Measurements from ENCODE around the gene NOL4L.

DNA sequence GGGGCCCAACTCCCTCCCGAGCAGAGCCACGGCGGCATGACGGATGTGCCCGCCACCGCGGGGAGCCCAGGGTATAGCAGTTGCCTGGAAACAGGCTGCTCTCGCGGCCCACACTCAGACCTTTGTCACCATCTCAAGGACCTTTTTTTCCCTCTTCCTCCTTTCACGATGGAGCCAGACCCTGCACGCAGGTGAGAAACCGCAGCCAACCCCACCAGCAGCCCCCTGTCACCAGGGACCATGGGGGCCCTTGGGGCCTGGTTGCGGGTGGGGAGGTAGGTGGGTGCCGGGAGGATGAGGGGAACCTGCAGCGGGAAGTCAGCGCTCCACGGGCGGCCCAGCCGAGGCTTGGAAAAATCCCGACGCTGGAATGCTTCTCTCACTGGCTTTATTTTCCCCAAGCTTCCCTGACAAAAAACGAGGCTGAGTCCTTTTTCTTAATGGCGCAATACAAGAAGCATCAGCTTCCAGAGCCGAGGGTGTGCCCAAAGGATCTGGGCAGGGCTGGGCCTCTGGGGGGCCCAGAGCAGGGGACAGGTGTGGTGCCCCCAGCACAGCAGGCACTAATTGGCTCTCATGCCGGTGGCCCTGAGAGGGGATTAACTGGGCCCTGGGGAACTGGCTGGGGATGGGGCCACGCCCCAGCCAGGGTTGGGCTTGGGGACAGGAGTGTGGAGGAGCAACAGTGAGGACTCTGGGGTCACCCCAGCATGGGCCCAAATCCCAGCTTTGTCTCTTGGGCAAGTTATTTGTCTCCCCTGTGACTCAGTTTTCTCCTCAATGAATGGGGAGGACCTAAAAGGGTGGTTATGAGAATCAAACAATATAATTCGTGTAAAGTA is 23.9 kb downstream of the NOL4L start:
- no peak for TF ChIP-seq ZFP3 (CRISPR knock-in tag; IDR thresholded peaks at IDR 0.05)
- TF ChIP-seq SNAI2 (CRISPR knock-in tag; IDR thresholded peaks at IDR 0.05): no peak
- no peak for TF ChIP-seq CSDC2 (CRISPR knock-in tag; IDR thresholded peaks at IDR 0.05)
- no peak for TF ChIP-seq OSR1 (CRISPR knock-in tag; IDR thresholded peaks at IDR 0.05)

Data from SK-N-SH treated with all-trans-retinoic acid at 6 μM for 48 hours (cell line).